ENCODE measurements around the gene KIT.
A peak's percentile ranks its signal among the peaks of the same experiment; 100 is the strongest.

Gene KIT

DNA sequence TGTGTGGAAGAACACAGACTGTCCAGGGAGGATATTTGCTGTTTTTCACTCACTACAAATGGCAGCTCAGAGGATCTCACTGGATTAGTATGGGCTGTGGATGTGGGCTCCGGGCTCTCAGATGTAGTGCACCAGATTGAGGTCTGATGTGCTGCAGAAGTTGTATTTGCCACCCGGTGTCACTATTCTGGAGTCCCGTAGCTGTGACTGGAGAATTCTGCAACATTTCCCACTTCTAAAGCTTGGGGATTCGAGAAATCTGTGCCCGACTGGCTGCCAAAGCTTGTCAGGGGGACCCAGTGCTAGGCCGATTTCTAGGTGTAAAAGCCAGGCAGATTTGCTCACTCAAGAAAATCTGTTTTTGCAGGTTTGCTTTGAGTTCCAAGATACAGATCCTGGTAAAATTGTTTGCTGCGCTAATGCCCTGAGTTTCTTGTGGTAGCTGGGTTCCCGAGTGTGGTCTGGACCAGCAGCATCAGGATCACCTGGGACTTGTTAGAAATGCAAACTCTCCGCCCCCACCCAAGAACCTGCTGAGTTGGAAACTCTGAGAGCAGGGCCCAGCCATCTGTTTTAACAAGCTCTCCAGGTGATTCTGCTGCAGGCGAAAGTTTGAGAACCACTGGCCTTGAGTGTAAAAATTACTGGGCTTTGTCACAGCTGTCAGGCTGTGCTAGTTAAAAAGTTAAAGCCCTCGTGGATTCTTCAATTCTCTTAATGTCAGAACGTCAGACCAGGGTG is 18.1 kb downstream of the KIT start:
- TF ChIP-seq EZH2phosphoT487 (IDR thresholded peaks at IDR 0.05; ENCODE audit: borderline replicate concordance): no peak
- TF ChIP-seq, protein P1, sequence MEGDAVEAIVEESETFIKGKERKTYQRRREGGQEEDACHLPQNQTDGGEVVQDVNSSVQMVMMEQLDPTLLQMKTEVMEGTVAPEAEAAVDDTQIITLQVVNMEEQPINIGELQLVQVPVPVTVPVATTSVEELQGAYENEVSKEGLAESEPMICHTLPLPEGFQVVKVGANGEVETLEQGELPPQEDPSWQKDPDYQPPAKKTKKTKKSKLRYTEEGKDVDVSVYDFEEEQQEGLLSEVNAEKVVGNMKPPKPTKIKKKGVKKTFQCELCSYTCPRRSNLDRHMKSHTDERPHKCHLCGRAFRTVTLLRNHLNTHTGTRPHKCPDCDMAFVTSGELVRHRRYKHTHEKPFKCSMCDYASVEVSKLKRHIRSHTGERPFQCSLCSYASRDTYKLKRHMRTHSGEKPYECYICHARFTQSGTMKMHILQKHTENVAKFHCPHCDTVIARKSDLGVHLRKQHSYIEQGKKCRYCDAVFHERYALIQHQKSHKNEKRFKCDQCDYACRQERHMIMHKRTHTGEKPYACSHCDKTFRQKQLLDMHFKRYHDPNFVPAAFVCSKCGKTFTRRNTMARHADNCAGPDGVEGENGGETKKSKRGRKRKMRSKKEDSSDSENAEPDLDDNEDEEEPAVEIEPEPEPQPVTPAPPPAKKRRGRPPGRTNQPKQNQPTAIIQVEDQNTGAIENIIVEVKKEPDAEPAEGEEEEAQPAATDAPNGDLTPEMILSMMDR (conservative IDR thresholded peaks at IDR 0.05; ENCODE audit: low read length): no peak
- Histone ChIP-seq H3K36me3 (ENCODE audit: insufficient read depth, low read length) (no peaks in the 10 kb centered on the region), H3K27me3 (ENCODE audit: insufficient read depth, low read length, poor library complexity, severe bottlenecking) (no peaks in the 10 kb centered on the region), H3K4me2 (ENCODE audit: low read depth, low read length, poor library complexity, severe bottlenecking) (no peak overlapping the region), H3K9me3 (ENCODE audit: insufficient read depth, low read depth, low read length) (no peaks in the 10 kb centered on the region), H2AFZ (ENCODE audit: low read length) (no peak overlapping the region), H4K20me1 (ENCODE audit: insufficient read depth, low read length, poor library complexity, severe bottlenecking) (no peaks in the 10 kb centered on the region), H3K4me1 (ENCODE audit: insufficient read depth, low read length, poor library complexity, severe bottlenecking) (no peaks in the 10 kb centered on the region), H3K9me2 (replicated peaks; ENCODE audit: low read depth, low read length) (no peaks in the 10 kb centered on the region), H3F3A (ENCODE audit: low read depth) (no peaks in the 10 kb centered on the region), H3K79me2 (ENCODE audit: insufficient read depth, low read length) (no peaks in the 10 kb centered on the region), H3K9ac (ENCODE audit: low read depth, low read length, poor library complexity, severe bottlenecking) (no peak overlapping the region), H3K4me3 (ENCODE audit: low read length, poor library complexity, severe bottlenecking) (no peak overlapping the region)

DNA sequence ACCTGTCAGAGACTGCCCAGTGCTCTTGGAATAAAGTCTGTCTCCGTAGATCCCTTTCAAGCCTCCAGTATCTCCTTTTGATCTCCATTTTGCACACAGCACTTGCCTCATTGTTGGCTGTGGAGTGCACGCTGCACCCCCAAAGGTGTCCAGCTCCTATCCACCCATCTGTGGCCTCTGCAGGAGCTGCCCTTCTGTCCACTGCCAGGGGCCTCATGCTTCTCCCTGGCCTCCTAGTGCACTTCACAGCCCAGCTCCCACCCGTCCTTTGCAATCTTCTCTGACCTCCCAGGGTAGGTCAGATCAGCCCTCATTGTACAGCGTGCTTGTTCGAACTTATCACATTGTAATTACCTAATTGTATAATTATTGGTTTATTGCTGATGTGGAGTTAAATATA is 18.9 kb downstream of the KIT start:
- Histone ChIP-seq H3K36me3 (ENCODE audit: insufficient read depth, low read length) (no peaks in the 10 kb centered on the region), H3K27me3 (ENCODE audit: insufficient read depth, low read length, poor library complexity, severe bottlenecking) (no peaks in the 10 kb centered on the region), H3K9me3 (ENCODE audit: insufficient read depth, low read depth, low read length) (no peaks in the 10 kb centered on the region), H3K4me1 (ENCODE audit: insufficient read depth, low read length, poor library complexity, severe bottlenecking) (no peaks in the 10 kb centered on the region), H3K9me2 (replicated peaks; ENCODE audit: low read depth, low read length) (no peaks in the 10 kb centered on the region), H3K9ac (ENCODE audit: low read depth, low read length, poor library complexity, severe bottlenecking) (no peak overlapping the region), H2AFZ (ENCODE audit: low read length) (no peak overlapping the region), H4K20me1 (ENCODE audit: insufficient read depth, low read length, poor library complexity, severe bottlenecking) (no peaks in the 10 kb centered on the region), H3K4me3 (ENCODE audit: low read length, poor library complexity, severe bottlenecking) (no peak overlapping the region), H3K4me2 (ENCODE audit: low read depth, low read length, poor library complexity, severe bottlenecking) (no peak overlapping the region), H3K79me2 (ENCODE audit: insufficient read depth, low read length) (no peaks in the 10 kb centered on the region), H3F3A (ENCODE audit: low read depth) (no peaks in the 10 kb centered on the region)
- no peak for TF ChIP-seq EZH2phosphoT487 (IDR thresholded peaks at IDR 0.05; ENCODE audit: borderline replicate concordance)
- TF ChIP-seq, protein P1 (conservative IDR thresholded peaks at IDR 0.05; ENCODE audit: low read length): no peak

DNA sequence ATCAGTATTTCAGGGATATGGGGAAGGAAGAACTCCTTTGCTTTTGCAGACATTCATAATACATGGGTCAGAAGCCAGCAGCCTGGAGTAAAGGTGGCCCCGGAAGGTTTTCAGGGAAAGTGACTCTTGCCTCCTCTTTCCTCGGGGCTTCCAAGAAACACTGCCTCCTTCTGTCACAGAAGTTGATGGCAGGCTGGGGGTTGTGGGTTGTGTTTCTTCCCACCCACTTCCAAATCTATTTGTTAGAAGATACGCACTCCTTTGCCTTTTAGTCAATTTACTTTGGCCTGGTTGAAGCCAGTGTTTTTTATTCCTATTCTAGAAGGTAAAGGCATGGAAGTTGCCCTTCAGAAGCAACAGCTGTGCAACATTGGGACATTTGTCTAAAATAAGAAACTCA is 19.7 kb downstream of the KIT start:
- no peak overlapping the region for H3K9ac ChIP-seq (ENCODE audit: low read depth, low read length, poor library complexity, severe bottlenecking)
- H3K36me3 ChIP-seq (ENCODE audit: insufficient read depth, low read length): no peaks in the 10 kb centered on the region
- H3K4me3 ChIP-seq (ENCODE audit: low read length, poor library complexity, severe bottlenecking): no peak overlapping the region
- H3K79me2 ChIP-seq (ENCODE audit: insufficient read depth, low read length): no peaks in the 10 kb centered on the region
- no peak overlapping the region for H3K4me2 ChIP-seq (ENCODE audit: low read depth, low read length, poor library complexity, severe bottlenecking)
- H3K27me3 ChIP-seq (ENCODE audit: insufficient read depth, low read length, poor library complexity, severe bottlenecking): no peaks in the 10 kb centered on the region
- H3K4me1 ChIP-seq (ENCODE audit: insufficient read depth, low read length, poor library complexity, severe bottlenecking): no peaks in the 10 kb centered on the region
- no peaks in the 10 kb centered on the region for H4K20me1 ChIP-seq (ENCODE audit: insufficient read depth, low read length, poor library complexity, severe bottlenecking)
- no peak overlapping the region for H2AFZ ChIP-seq (ENCODE audit: low read length)
- H3F3A ChIP-seq (ENCODE audit: low read depth): no peaks in the 10 kb centered on the region
- no peak for TF ChIP-seq EZH2phosphoT487 (IDR thresholded peaks at IDR 0.05; ENCODE audit: borderline replicate concordance)
- TF ChIP-seq, protein P1 (conservative IDR thresholded peaks at IDR 0.05; ENCODE audit: low read length): peak; percentile 33; the same call in 1 of the 2 replicates
- H3K9me3 ChIP-seq (ENCODE audit: insufficient read depth, low read depth, low read length): no peaks in the 10 kb centered on the region
- H3K9me2 ChIP-seq (replicated peaks; ENCODE audit: low read depth, low read length): no peaks in the 10 kb centered on the region

All from Loucy (cell line).